HUES64 (cell line): ENCODE measurements around the gene MAML3.

Experiments
- H3K27ac ChIP-seq: 2 replicates; pipeline ENCODE4 v1.7.0; 2013; ENCODE audit warnings: low read depth, low read length, inconsistent platforms
- H3K27me3 ChIP-seq: 2 replicates; pipeline ENCODE4 v1.6.1; 2013; ENCODE audit warnings: mild to moderate bottlenecking, low read length; ENCODE audit not compliant: insufficient read depth
- H3K36me3 ChIP-seq: 2 replicates; pipeline ENCODE4 v1.6.1; 2013; ENCODE audit warnings: mild to moderate bottlenecking, low read length; ENCODE audit not compliant: insufficient read depth
- H3K4me1 ChIP-seq: 2 replicates; pipeline ENCODE4 v1.6.1; 2013; ENCODE audit warnings: mild to moderate bottlenecking, low read length, moderate library complexity; ENCODE audit not compliant: insufficient read depth
- H3K4me3 ChIP-seq: 2 replicates; pipeline ENCODE4 v1.5.1; 2013; ENCODE audit warnings: mild to moderate bottlenecking, low read length, moderate library complexity
- H3K9ac ChIP-seq: 2 replicates; pipeline ENCODE4 v1.6.1; 2013; ENCODE audit warnings: mild to moderate bottlenecking, low read depth, low read length
- H3K9me3 ChIP-seq: 2 replicates; pipeline ENCODE4 v1.6.1; 2013; ENCODE audit warnings: low read depth, low read length; ENCODE audit not compliant: insufficient read depth
- WGBS: fragments of 150-250, 120-280 bp; methylation state at CpG from one replicate; pipeline ENCODE4 v1.1.7; 2013; ENCODE audit warnings: missing lambda C conversion rate; 5-methylcytosine and 5-hydroxymethylcytosine counted together

Gene MAML3

DNA sequence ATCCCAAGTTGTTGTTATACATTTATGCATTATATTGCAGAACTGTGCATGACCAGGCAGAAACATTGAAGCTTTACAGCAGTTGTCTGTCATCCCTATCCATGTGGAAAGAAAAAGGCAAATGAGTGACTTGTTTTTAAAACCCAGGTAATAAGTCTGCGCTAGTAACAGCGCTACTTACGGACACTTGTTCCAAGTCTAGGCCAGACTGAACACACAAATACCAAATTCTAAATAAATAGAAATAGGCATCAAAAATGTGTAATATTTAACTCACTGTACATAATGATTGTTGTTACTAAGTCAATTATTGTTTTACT, 548 bp upstream of the MAML3 start:
- H3K36me3 ChIP-seq = no peaks in the 10 kb centered on the region
- H3K27ac ChIP-seq = no peak overlapping the region
- H3K4me1 ChIP-seq = peaks cover 8% of the 10 kb centered on the region
- no peaks in the 10 kb centered on the region for H3K9me3 ChIP-seq
- H3K4me3 ChIP-seq = peak overlapping the region; percentile 99
- WGBS = 97% methylated on average over 3 of the region's 3 CpGs
- H3K27me3 ChIP-seq = peaks cover 13% of the 10 kb centered on the region
- H3K9ac ChIP-seq = peak overlapping the region; percentile 94

DNA sequence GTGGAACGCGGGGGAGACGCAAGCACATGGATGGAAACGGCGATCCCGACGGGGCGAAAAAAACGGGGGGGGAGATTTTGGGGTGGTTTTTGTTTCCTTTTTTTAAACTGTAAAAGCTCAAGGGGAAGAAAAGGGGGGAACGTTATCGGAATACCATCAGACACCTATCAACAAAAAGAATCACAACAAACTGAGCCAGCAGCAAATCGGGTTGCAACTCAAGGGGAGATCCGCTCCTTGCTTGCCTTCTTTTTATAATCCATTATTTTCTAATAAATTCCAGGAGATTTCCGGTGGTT, 616 bp downstream of the MAML3 start:
- H3K4me3 ChIP-seq = peak overlapping the region; percentile 99
- peaks cover 19% of the 10 kb centered on the region for H3K4me1 ChIP-seq
- no peaks in the 10 kb centered on the region for H3K36me3 ChIP-seq
- no peaks in the 10 kb centered on the region for H3K9me3 ChIP-seq
- WGBS = 0% methylated on average over 13 of the region's 14 CpGs
- peaks cover 13% of the 10 kb centered on the region for H3K27me3 ChIP-seq
- no peak overlapping the region for H3K27ac ChIP-seq
- H3K9ac ChIP-seq = peak overlapping the region; percentile 94; the same call in 1 of the 2 replicates

DNA sequence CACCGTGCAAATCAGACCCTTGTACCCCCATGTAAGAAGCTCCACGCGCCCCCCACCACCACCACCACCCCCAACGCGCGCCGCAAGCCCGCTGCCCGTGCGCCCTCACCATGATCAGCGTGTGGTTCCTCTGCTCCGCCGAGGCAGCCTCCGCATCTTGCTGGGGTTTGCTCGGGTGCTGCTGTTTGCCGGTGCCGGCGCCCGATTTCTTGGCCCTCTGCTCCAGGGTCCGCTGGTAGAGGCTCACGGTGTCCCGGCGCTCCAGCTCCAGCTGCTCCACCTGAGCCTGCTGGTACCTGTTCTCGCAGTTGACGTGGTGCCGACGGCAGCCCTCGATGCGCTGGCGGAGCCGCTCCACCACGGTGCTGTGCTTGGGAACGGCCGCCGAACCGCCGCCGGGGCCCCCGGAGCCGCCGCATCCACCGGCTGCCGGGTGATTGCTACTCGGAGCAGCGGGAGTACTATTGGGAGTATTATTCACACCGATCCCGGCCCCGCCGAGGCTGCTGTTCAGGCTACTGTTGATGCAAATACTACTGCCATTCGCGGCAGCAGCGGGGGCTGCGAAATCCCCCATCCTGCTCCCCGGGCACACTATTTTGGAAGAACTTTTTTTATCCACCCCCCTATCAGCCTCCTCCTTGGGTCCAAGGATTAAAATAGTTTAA, 1.1 kb downstream of the MAML3 start:
- H3K9ac ChIP-seq = peak overlapping the region; percentile 94
- peaks cover 23% of the 10 kb centered on the region for H3K4me1 ChIP-seq

DNA sequence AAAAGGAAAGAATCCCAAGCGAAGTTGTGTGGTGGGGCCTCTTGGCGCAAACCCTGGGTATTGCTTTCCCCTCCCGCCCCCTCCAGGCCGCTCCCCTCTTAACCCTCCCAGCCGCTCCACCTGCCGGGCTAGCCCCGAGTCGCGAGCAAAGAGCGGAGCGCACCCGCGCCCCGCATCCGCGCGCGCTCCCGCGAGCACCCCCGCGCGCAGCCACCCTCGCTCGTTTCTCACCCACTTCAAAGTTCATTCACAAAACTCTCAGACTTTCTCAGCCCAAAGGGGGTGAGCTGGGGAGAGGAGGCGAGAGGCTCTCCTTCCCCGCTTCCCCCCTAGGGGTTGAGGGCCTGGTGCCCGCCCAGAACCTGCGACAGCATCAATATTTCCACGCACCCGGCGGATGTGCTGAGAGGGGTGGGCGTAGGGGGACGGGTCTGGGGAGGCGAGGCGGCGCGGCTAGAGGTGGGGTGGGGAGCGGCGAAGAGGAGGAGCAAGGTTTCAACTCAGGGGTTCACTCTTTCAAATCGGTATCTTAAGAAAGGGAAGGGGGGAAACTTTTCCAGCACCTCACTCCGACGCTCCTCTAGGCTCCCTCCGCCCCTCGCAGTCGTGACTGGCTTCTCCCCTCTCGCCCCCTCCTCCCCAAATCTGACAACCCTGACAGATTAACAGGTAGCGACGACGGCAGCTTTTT, 1.8 kb downstream of the MAML3 start:
- H3K27ac ChIP-seq = peak overlapping the region; percentile 99
- under 1% methylated on average over 49 of the region's 50 CpGs for WGBS
- H3K27me3 ChIP-seq = peaks cover 13% of the 10 kb centered on the region
- H3K9me3 ChIP-seq = no peaks in the 10 kb centered on the region
- peak overlapping the region; percentile 94 for H3K9ac ChIP-seq
- peak overlapping the region; percentile 99 for H3K4me3 ChIP-seq
- H3K36me3 ChIP-seq = no peaks in the 10 kb centered on the region
- peaks cover 30% of the 10 kb centered on the region for H3K4me1 ChIP-seq

More for the DNA sequence above, 1.1 kb downstream of the MAML3 start:
- no peaks in the 10 kb centered on the region for H3K36me3 ChIP-seq
- no peaks in the 10 kb centered on the region for H3K9me3 ChIP-seq
- no peak overlapping the region; the same call in 1 of the 2 replicates for H3K27ac ChIP-seq
- H3K27me3 ChIP-seq = peaks cover 13% of the 10 kb centered on the region
- H3K4me3 ChIP-seq = peak overlapping the region; percentile 99
- under 1% methylated on average over 54 of the region's 54 CpGs for WGBS

DNA sequence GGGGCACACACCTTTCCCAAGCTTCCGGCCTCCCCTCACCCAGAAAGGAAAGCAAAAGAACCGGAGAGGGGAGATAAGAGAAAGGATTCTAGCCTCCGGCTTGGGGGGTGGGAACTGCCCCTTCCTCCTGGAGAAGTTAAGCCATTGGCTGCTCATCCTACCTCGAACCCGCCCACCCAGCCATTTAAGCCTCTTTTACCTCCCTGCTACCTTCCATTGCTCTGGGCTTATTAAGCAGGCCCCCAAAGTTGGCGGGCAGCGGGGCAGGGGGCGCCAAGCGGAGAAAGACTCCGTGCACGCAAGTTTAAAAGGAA, 2.3 kb downstream of the MAML3 start:
- H3K9ac ChIP-seq = peak overlapping the region; percentile 94
- peak overlapping the region; percentile 99 for H3K4me3 ChIP-seq
- under 1% methylated on average over 9 of the region's 11 CpGs for WGBS
- H3K27ac ChIP-seq = peak overlapping the region; percentile 99
- no peaks in the 10 kb centered on the region for H3K9me3 ChIP-seq
- H3K27me3 ChIP-seq = peaks cover 13% of the 10 kb centered on the region
- H3K36me3 ChIP-seq = no peaks in the 10 kb centered on the region
- H3K4me1 ChIP-seq = peaks cover 33% of the 10 kb centered on the region

DNA sequence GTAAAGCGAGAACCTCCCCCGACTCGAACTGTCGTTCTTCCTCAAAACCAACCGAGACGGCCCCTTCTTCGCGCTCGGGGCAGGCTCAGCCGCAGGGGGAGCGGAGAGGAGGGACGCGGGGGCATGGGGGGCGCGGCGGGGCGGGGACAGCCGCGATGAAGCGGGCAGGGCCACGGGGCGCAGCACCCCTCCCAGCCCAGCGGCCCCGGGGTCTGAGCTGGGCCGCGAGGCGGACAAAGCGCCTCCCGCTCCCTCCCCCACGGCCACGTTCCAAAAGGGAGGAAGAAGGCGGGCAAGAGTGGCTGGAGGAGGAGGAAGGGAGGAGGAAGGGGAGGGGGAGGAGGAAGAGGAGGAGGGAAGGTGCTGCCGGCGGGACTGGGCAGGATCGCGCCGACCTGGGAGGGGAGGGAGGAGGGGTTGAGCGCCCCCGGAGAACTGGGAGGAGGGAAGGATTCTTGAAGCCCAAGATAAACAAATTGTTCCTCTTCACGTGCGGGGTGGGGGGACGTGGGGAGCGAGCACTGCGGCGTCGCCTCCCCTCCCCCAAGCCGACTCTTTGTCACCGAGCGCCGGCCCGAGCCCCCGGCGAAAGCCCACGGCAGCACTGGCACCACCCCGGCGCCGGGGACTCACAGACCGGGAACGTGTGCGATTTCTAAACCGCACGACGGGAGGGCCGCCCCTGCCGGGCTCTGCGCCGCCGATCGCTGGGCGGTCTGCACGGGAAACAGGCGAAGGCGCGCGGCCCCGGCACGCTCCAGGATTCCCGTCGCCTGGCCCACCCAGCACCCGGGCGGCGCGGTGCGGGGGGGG, 2.9 kb downstream of the MAML3 start:
- Histone ChIP-seq H3K27ac (peak overlapping the region; percentile 99), H3K36me3 (no peaks in the 10 kb centered on the region), H3K4me1 (peaks cover 33% of the 10 kb centered on the region), H3K9me3 (no peaks in the 10 kb centered on the region), H3K9ac (peak overlapping the region; percentile 94), H3K27me3 (peaks cover 13% of the 10 kb centered on the region), H3K4me3 (peak overlapping the region; percentile 99)
- WGBS = under 1% methylated on average over 70 of the region's 84 CpGs

DNA sequence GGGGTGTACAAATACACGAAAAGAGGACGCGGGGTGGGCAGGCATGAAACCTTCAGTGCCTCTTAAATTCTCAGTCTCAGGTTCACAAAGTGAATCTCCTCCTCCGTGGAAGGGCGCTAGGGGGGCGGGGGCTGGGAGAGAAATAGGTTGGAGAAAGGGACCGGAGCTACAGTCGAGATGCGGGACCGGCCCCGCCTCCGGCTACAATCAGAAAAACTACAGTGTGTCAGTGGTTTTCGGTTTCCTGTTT, 3.4 kb downstream of the MAML3 start:
- Histone ChIP-seq H3K36me3 (no peaks in the 10 kb centered on the region), H3K4me3 (peak overlapping the region; percentile 99), H3K27me3 (peaks cover 13% of the 10 kb centered on the region), H3K9ac (peak overlapping the region; percentile 94), H3K27ac (peak overlapping the region; percentile 99), H3K4me1 (peaks cover 33% of the 10 kb centered on the region), H3K9me3 (no peaks in the 10 kb centered on the region)
- 0% methylated on average over 13 of the region's 13 CpGs for WGBS

DNA sequence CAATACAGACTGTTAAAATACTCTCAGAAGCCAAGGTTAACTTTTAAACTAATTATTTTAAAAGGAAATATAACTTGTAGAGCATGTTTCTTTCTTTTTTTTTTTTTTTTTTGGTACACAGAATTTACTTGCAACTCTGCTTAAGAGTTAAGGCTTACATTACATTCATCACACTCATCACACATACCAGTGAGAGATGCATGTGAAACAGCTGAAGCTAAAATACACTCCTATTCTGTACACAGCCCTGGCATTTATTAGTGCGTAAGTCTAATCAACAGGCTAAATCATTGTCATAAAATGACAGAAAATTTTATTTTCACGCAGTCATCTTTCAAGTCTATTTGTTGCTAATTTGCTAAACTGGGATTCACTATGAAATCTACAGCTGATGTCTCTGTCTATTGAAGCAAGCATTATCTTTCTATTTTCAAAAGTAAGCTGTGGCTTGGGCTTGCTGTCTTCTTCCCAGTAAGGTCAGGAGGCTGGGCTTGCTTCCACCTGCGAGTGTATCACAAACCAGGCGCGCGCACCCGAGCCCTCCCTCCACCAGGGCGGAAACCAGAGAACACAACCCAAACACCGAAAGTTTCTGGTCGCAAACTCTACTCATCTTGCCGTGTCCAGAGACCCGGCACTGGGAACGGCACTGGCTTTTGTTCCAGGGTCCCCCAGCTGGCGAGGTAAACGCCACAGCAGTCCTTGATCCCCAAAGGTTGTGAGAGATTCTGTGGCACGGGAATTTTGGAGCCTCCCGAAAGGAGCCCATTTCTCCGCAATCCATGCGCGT, 3.9 kb downstream of the MAML3 start:
- 5% methylated on average over 19 of the region's 20 CpGs for WGBS
- peak overlapping the region; percentile 94 for H3K9ac ChIP-seq
- peak overlapping the region; percentile 99 for H3K27ac ChIP-seq
- H3K36me3 ChIP-seq = no peaks in the 10 kb centered on the region
- peak overlapping the region; percentile 99 for H3K4me3 ChIP-seq
- peaks cover 36% of the 10 kb centered on the region for H3K4me1 ChIP-seq
- H3K9me3 ChIP-seq = no peaks in the 10 kb centered on the region
- peaks cover 13% of the 10 kb centered on the region for H3K27me3 ChIP-seq

DNA sequence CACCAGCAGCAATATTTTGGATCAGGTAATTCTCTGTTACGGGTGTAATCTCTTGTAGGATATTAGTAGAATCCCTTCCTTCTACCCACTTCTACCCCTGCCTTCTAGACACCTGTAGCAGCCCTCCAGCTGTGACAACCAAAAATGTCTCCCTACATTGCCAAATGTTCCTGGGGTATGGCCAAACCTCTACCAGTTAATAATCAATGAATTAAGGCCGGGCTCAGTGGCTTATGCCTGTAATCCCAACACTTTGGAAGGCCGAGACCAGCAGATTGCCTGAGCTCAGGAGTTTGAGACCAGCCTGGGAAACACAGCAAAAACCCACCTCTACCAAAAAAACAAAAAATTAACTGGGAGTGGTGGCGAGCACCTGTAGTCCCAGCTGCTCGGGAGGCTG, 9.9 kb downstream of the MAML3 start:
- Histone ChIP-seq H3K4me1 (peaks cover 33% of the 10 kb centered on the region), H3K36me3 (no peaks in the 10 kb centered on the region), H3K9me3 (no peaks in the 10 kb centered on the region), H3K4me3 (no peak overlapping the region), H3K9ac (no peak overlapping the region), H3K27ac (no peak overlapping the region), H3K27me3 (no peaks in the 10 kb centered on the region)
- WGBS = 90% methylated on average over 5 of the region's 5 CpGs

DNA sequence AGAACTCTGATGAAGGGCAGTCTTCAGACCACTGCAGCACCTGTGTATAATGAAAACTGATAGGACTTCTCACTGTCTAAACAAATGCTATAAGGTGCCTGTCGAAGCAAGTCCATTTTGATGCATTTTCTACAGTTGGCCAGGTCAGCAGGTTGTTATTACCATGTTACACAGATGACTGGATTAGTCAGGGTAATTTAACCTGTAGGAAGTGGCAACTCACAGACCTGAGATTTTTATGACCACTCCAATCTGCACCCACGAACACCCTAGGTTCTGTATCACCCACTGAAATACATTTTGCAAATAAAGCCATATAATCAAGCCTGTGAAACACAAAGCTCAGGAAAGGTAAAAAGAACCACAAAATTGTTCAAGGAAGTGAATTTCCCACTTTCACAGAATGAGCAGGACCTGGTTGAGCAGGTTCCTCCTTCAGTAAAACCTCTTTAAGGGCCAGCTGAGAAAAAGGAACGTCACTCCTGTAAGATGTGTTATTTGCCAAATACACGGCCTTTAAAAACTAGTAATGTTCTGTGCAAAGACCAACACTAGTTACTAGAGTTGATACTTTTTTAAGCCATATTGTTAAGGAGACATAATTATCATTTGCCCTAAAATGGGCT, 12.7 kb downstream of the MAML3 start:
- Histone ChIP-seq H3K9ac (no peak overlapping the region), H3K27me3 (no peaks in the 10 kb centered on the region), H3K4me1 (peaks cover 32% of the 10 kb centered on the region), H3K27ac (no peak overlapping the region), H3K4me3 (no peak overlapping the region), H3K9me3 (no peaks in the 10 kb centered on the region), H3K36me3 (no peaks in the 10 kb centered on the region)
- WGBS = 89% methylated on average over 4 of the region's 4 CpGs

DNA sequence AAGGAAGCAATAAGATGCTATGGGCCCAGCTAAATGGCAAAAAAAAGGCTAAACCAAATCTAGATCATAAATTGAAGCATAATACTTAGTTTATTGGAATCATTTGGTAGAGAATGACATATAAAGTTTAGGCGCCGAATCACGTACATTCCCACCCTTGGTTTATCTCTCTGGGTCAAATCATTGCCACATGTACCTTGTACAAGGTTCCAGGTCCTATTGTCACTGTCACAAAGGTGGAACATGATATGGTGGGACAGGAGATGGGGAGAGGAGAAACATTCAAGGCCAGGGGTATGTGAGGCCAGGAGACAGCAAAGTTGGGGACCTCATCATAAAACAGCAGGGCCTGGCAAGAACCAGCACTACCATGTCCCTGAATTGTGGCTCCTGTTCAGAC, 13.4 kb downstream of the MAML3 start:
- Histone ChIP-seq H3K9me3 (no peaks in the 10 kb centered on the region), H3K4me1 (peaks cover 39% of the 10 kb centered on the region), H3K4me3 (no peak overlapping the region), H3K36me3 (no peaks in the 10 kb centered on the region), H3K27me3 (no peaks in the 10 kb centered on the region), H3K9ac (no peak overlapping the region), H3K27ac (no peak overlapping the region)
- WGBS = 94% methylated on average over 3 of the region's 3 CpGs
